GM19239 (cell line): ENCODE measurements around the gene PLCL1.
"Not testable (repeated sequence)": the region's sequence is repeated elsewhere in the genome, so short reads cannot be mapped to it uniquely, and the experiment has no call there.

Experiments
- DNase-seq: peaks from one replicate; pipeline ENCODE4 v3.0.0; 2011; ENCODE audit warnings: low spot score; ENCODE audit not compliant: insufficient read length
- FAIRE-seq: peaks from 2 replicates; lab custom pipeline; 2011; peaks lifted over from hg19 to GRCh38; lab: Jason Lieb, UNC

Gene PLCL1

DNA sequence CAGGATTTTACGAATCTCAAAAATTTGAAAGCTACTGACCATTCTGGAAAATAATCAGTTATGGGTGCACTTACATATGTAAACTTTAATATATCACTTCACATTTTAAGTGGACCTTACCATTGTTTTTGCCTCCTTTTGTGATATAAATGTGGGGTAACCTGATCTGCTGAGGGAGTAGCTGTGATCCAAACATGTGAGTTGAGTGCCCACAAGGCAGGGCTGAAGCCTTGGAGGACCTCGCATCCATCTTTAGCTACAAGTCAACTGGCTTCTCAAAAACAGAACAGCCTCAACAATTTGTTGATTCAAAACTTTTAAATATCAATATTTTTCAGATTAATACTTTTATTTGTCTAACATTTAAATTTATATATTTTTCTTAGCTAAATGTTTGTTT, 178.2 kb downstream of the PLCL1 start:
- FAIRE-seq = no peak
- no peak for DNase-seq

- no peak for FAIRE-seq
- DNase-seq = no peak
Observed at GRCh38 chr2:197985029-197985638, 180.7 kb downstream of the PLCL1 start.

DNA sequence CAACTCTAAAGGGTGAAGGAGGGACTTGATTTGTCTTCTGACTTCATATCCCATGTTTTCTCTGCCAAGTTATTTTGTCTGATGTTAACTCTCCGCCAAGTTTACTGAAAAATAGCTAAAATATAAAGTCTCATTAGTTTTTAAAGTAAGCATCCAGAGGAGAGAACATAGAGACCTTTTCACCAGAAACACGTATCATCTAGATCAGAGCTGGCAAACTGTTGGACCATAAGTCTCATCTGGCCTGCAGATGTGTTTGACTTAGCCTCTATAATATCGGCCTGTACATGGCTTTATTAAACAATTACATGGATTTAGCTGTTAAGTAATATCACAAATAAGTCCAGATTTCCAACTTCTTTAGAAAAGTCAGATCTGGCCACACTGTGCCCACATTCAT, 182.6 kb downstream of the PLCL1 start:
- FAIRE-seq (no peak), DNase-seq (no peak)

- no peak for FAIRE-seq
- DNase-seq = no peak
Observed at GRCh38 chr2:197990356-197990755, 186.0 kb downstream of the PLCL1 start.

- peak; percentile 87 for FAIRE-seq
- no peak for DNase-seq
Observed at GRCh38 chr2:197992482-197993133, 188.2 kb downstream of the PLCL1 start.

DNA sequence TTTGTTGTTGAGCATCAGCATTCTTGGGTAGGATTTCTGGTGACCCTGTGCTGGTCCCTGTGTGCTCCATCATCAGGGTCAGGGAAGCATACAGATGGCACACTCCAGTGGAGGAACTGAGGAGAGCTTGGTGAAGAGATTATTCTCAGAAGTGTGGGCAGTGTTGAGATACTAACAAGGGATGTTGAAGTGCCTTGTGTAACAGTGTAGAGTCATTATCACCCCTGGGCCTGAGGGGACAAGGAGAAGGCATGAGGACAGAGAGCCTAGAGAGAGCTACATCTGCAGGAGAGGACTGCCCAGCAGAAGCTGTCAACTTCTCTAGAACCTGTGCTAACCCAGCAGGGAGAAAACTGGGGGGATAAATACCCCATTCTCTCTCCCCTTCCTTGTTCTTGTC, 189.0 kb downstream of the PLCL1 start:
- no peak for DNase-seq
- FAIRE-seq = no peak

DNA sequence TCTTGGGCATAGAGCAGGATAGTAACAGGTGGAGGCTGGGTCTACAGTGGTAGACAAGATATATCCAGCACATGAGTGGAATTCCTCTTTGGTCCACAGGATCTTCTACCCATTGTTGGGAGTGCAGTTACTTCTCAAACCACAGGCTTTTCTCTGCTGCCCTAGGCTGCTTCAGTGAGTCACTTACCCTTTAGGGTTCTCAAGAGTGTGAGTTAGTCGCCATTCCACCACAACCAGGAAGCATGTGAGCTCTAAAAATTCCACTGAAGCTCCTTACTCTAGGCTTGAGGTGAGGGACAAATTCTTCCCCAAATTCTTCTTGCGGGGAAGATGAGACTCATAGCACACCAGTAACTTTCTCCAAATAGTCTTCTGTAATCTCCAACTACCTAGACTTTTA, 189.4 kb downstream of the PLCL1 start:
- no peak for FAIRE-seq
- no peak for DNase-seq

DNA sequence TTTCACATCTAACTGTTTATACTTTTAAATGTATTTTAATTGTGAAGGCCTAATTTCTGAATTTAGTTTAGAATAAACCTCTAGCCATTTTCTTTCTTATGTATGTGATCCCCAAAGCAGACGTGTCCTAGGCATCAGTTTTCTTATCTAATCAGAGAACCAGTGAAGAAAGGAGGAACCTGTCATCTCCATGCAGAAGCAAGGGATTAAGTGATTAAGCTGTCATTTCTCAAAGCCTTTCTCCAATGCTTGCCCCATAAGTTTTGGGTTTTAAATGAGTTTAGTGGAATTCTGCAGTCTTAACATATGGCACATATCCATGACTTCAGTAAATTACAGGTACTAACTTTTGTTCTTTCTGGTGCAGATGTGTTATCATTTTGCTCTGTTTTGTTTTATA, 190.4 kb downstream of the PLCL1 start:
- DNase-seq (no peak), FAIRE-seq (no peak)

DNA sequence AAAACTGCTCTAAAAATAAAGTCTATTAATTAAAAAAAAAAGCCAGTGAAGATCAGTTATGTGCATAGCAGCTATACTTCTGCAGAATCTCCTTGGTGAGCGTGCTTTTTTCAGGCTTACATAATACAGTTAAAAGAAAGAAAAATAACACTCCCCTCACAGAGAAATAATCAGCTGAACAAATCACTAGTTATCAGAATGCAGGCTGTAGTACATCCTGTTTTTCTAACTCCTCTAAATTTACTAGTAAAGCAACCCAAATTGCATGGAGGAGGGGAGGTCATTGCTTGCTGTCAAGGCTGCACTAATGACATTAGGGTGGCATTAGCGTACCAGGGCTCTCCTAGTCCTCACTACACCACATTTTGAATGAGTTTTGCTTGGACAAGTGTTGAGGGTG, 192.2 kb downstream of the PLCL1 start:
- no peak for DNase-seq
- FAIRE-seq = no peak

GRCh38 chr2:197997083-197997541, 192.7 kb downstream of the PLCL1 start:
- DNase-seq (no peak), FAIRE-seq (no peak)

- no peak for FAIRE-seq
- no peak for DNase-seq
Observed at GRCh38 chr2:197998702-197999101, 194.3 kb downstream of the PLCL1 start.

GRCh38 chr2:198000417-198000816, 196.0 kb downstream of the PLCL1 start:
- DNase-seq (no peak), FAIRE-seq (no peak)

- DNase-seq (no peak), FAIRE-seq (peak; percentile 61)
Observed at GRCh38 chr2:198004173-198004572, 199.8 kb downstream of the PLCL1 start.

DNA sequence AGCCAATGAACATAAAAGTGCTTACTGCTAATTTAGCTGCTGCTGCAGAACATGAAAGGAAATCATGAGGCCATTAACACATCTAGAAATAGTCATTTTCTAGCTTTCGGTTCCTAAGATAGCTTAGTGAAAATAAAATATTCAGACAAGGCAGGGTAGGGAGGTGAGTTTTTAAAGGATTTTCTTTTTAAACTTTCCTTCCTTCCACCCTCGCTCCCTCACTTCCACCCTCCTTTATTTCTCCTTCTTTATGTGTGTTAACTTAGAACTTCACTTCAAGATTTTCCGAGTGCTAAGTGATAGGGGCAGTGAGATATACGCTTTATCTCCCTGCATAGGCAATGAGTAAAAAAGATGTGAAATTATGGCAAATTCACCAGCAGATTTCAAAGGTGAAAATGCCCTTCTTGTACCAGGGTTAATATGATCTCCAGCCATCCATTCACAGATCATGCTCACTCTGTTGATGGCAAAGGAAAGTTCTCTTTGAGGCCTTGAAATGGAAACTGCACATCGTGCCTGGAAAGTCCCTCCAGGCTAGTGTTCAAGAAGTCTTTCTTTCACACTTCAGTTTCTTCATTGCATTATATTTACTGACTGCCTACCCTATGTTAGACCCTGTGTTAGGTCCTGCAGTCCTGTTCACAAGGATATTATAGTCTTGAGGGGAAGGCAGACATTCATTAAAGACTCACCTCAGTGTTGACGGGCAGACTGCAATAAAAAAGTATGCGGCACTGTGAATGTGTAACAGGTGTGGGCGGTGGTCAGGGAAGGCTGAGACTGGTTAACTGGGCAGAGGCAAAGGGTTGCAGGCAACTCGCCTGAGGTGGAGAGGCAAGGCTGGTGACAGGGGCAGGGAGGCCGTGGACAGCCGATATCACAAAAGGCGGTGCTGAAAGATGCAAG, 200.8 kb downstream of the PLCL1 start:
- DNase-seq (no peak), FAIRE-seq (peak; percentile 86)

GRCh38 chr2:198006733-198007132, 202.3 kb downstream of the PLCL1 start:
- FAIRE-seq = peak; percentile 82
- DNase-seq = no peak

DNA sequence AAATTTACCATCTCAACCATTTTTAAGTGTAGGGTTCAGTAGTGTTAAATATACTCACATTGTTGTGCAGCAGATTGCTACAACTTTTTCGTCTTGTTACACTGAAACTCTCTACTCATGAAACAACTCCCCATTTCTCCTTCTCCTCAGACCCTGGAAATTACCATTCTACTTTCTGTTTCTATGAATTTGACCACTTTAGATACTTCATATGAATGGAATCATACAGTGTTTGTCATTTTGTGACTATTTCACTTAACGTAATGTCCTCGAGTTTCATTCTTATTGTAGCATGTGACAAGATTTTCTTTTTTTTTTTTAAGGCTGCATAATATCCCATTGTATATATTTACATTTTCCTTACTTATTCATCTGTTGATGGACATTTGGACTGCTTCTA, 203.8 kb downstream of the PLCL1 start:
- DNase-seq = no peak
- peak; percentile 54 for FAIRE-seq

GRCh38 chr2:198012025-198012424, 207.6 kb downstream of the PLCL1 start:
- FAIRE-seq (no peak), DNase-seq (no peak)

GRCh38 chr2:198016243-198016642, 211.8 kb downstream of the PLCL1 start:
- FAIRE-seq (no peak), DNase-seq (no peak)

GRCh38 chr2:198017068-198017467, 212.7 kb downstream of the PLCL1 start:
- no peak for DNase-seq
- FAIRE-seq = no peak

GRCh38 chr2:198028955-198029354, 224.6 kb downstream of the PLCL1 start:
- FAIRE-seq (no peak), DNase-seq (no peak)

- not testable (repeated sequence) for FAIRE-seq, DNase-seq
Observed at GRCh38 chr2:198029576-198029975, 225.2 kb downstream of the PLCL1 start.
